ENCODE results near the gene KCNMA1.

DNA sequence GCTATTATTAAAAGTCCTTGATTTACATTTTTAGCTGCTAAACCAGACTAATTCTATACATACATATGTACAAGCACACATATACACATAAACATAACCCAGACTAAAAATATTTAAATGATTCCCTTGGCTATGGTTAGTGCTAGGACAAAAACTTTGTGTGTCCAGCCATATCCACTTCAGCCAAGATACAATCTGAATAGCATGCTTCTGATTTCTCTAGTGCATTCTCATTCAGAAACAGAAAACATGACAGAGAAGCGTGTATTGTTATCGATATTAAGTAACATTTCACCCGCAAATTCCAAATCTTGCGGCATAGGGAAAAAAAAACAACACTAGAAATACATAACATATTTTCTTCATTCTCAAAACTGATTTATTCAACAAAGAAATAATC, 569.3 kb downstream of the KCNMA1 start:
- TF ChIP-seq POLR2A (IDR thresholded peaks at IDR 0.05): no peak
- TF ChIP-seq, protein P1, sequence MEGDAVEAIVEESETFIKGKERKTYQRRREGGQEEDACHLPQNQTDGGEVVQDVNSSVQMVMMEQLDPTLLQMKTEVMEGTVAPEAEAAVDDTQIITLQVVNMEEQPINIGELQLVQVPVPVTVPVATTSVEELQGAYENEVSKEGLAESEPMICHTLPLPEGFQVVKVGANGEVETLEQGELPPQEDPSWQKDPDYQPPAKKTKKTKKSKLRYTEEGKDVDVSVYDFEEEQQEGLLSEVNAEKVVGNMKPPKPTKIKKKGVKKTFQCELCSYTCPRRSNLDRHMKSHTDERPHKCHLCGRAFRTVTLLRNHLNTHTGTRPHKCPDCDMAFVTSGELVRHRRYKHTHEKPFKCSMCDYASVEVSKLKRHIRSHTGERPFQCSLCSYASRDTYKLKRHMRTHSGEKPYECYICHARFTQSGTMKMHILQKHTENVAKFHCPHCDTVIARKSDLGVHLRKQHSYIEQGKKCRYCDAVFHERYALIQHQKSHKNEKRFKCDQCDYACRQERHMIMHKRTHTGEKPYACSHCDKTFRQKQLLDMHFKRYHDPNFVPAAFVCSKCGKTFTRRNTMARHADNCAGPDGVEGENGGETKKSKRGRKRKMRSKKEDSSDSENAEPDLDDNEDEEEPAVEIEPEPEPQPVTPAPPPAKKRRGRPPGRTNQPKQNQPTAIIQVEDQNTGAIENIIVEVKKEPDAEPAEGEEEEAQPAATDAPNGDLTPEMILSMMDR (IDR thresholded peaks at IDR 0.05): no peak
